ENCODE measurements around the gene TMEM132C.
"Not testable (repeated sequence)": the region's sequence is repeated elsewhere in the genome, so short reads cannot be mapped to it uniquely, and the experiment has no call there.

The TMEM132C gene

GRCh38 chr12:128463881-128464280 is 196.9 kb downstream of the TMEM132C start:
- FAIRE-seq: no peak
- DNase-seq (ENCODE audit: insufficient read length, low spot score): no peak

GRCh38 chr12:128467882-128468281 is 200.9 kb downstream of the TMEM132C start:
- no peak for DNase-seq (ENCODE audit: insufficient read length, low spot score)
- no peak for FAIRE-seq

- DNase-seq (ENCODE audit: insufficient read length, low spot score): no peak
- no peak for FAIRE-seq
These were observed 202.0 kb downstream of the TMEM132C start for GRCh38 chr12:128468926-128469325.

- no peak for FAIRE-seq
These were observed 204.5 kb downstream of the TMEM132C start for GRCh38 chr12:128471491-128471890.

GRCh38 chr12:128474916-128475315 is 207.9 kb downstream of the TMEM132C start:
- FAIRE-seq (no peak), DNase-seq (ENCODE audit: insufficient read length, low spot score) (no peak)

More at GRCh38 chr12:128471491-128471890, 204.5 kb downstream of the TMEM132C start:
- DNase-seq (ENCODE audit: insufficient read length, low spot score): no peak

GRCh38 chr12:128476266-128476665 is 209.3 kb downstream of the TMEM132C start:
- no peak for DNase-seq (ENCODE audit: insufficient read length, low spot score)

GRCh38 chr12:128483526-128484255 is 216.7 kb downstream of the TMEM132C start:
- FAIRE-seq (no peak), DNase-seq (ENCODE audit: insufficient read length, low spot score) (no peak)

More at GRCh38 chr12:128476266-128476665, 209.3 kb downstream of the TMEM132C start:
- FAIRE-seq: no peak

GRCh38 chr12:128497376-128497775 is 230.4 kb downstream of the TMEM132C start:
- not testable (repeated sequence) for FAIRE-seq; DNase-seq (ENCODE audit: insufficient read length, low spot score)

GRCh38 chr12:128507470-128507869 is 240.5 kb downstream of the TMEM132C start:
- no peak for FAIRE-seq

GRCh38 chr12:128509170-128509569 is 242.2 kb downstream of the TMEM132C start:
- DNase-seq (ENCODE audit: insufficient read length, low spot score) (no peak), FAIRE-seq (no peak)

More at GRCh38 chr12:128507470-128507869, 240.5 kb downstream of the TMEM132C start:
- no peak for DNase-seq (ENCODE audit: insufficient read length, low spot score)

GRCh38 chr12:128510511-128510910 is 243.5 kb downstream of the TMEM132C start:
- DNase-seq (ENCODE audit: insufficient read length, low spot score): no peak
- FAIRE-seq: no peak

GRCh38 chr12:128513331-128513730 is 246.4 kb downstream of the TMEM132C start:
- DNase-seq (ENCODE audit: insufficient read length, low spot score) (no peak), FAIRE-seq (no peak)

- DNase-seq (ENCODE audit: insufficient read length, low spot score): no peak
- no peak for FAIRE-seq
These were observed 246.9 kb downstream of the TMEM132C start for GRCh38 chr12:128513831-128514230.

- no peak for DNase-seq (ENCODE audit: insufficient read length, low spot score)
- FAIRE-seq: no peak
These were observed 251.7 kb downstream of the TMEM132C start for GRCh38 chr12:128518644-128519043.

GRCh38 chr12:128519426-128519825 is 252.5 kb downstream of the TMEM132C start:
- FAIRE-seq (no peak), DNase-seq (ENCODE audit: insufficient read length, low spot score) (no peak)

GRCh38 chr12:128521981-128522380 is 255.0 kb downstream of the TMEM132C start:
- DNase-seq (ENCODE audit: insufficient read length, low spot score) (no peak), FAIRE-seq (no peak)

GRCh38 chr12:128524439-128524838 is 257.5 kb downstream of the TMEM132C start:
- FAIRE-seq (no peak), DNase-seq (ENCODE audit: insufficient read length, low spot score) (no peak)

GRCh38 chr12:128531170-128531569 is 264.2 kb downstream of the TMEM132C start:
- FAIRE-seq (no peak), DNase-seq (ENCODE audit: insufficient read length, low spot score) (no peak)

- FAIRE-seq: no peak
- DNase-seq (ENCODE audit: insufficient read length, low spot score): no peak
These were observed 267.9 kb downstream of the TMEM132C start for GRCh38 chr12:128534906-128535305.

GRCh38 chr12:128536810-128537209 is 269.8 kb downstream of the TMEM132C start:
- no peak for DNase-seq (ENCODE audit: insufficient read length, low spot score)
- FAIRE-seq: no peak

GRCh38 chr12:128537668-128538067 is 270.7 kb downstream of the TMEM132C start:
- FAIRE-seq (no peak), DNase-seq (ENCODE audit: insufficient read length, low spot score) (no peak)

GRCh38 chr12:128542844-128543243 is 275.9 kb downstream of the TMEM132C start:
- FAIRE-seq: no peak

GRCh38 chr12:128543460-128543859 is 276.5 kb downstream of the TMEM132C start:
- DNase-seq (ENCODE audit: insufficient read length, low spot score) (no peak), FAIRE-seq (no peak)

More at GRCh38 chr12:128542844-128543243, 275.9 kb downstream of the TMEM132C start:
- DNase-seq (ENCODE audit: insufficient read length, low spot score): no peak
